H9 (cell line): ENCODE measurements around the gene GBA2. TPM values are rescaled to one million over a fixed set of nuclear protein-coding genes. Genes with fewer than 3 reads are reported as not detected.

Experiments
- DNase-seq: peaks from one replicate; pipeline ENCODE4 v3.0.0-alpha.2; 2017
- H2AFZ ChIP-seq: one replicate; pipeline ENCODE4 v1.6.1; 2013; ENCODE audit warnings: mild to moderate bottlenecking, low read length, control low read depth, moderate library complexity
- H2AK5ac ChIP-seq: 2 replicates; pipeline ENCODE4 v1.6.1; 2013; ENCODE audit warnings: low read length, control low read depth, mixed read lengths; ENCODE audit not compliant: insufficient read length
- H2BK120ac ChIP-seq: one replicate; pipeline ENCODE4 v1.6.1; 2013; ENCODE audit warnings: low read depth, mild to moderate bottlenecking, low read length, control low read depth, inconsistent platforms; ENCODE audit not compliant: poor library complexity, severe bottlenecking
- H2BK12ac ChIP-seq: 2 replicates; pipeline ENCODE4 v1.6.1; 2013; ENCODE audit warnings: low read length, control low read depth, mixed read lengths, low read depth; ENCODE audit not compliant: insufficient read length
- H2BK15ac ChIP-seq: 2 replicates; pipeline ENCODE4 v1.6.1; 2013; ENCODE audit warnings: low read depth, low read length, control low read depth
- H2BK20ac ChIP-seq: one replicate; pipeline ENCODE4 v1.6.1; 2013; ENCODE audit warnings: low read depth, mild to moderate bottlenecking, low read length, control low read depth, inconsistent platforms; ENCODE audit not compliant: poor library complexity, severe bottlenecking
- H2BK5ac ChIP-seq: 2 replicates; pipeline ENCODE4 v1.6.1; 2013; ENCODE audit warnings: low read length, control low read depth, mixed read lengths; ENCODE audit not compliant: insufficient read length
- H3K14ac ChIP-seq: 2 replicates; pipeline ENCODE4 v1.6.1; 2013; ENCODE audit warnings: low read length, control low read depth; ENCODE audit not compliant: insufficient read depth
- H3K18ac ChIP-seq: 2 replicates; pipeline ENCODE4 v1.6.1; 2013; ENCODE audit warnings: low read depth, mild to moderate bottlenecking, mixed read lengths, low read length, control low read depth; ENCODE audit not compliant: insufficient read length
- H3K23ac ChIP-seq: 2 replicates; pipeline ENCODE4 v1.6.1; 2013; ENCODE audit warnings: low read length, control low read depth, mixed read lengths, low read depth; ENCODE audit not compliant: insufficient read length
- H3K23me2 ChIP-seq: 2 replicates; pipeline ENCODE4 v1.6.1; 2013; ENCODE audit warnings: low read depth, mild to moderate bottlenecking, mixed read lengths, low read length, control low read depth; ENCODE audit not compliant: insufficient read length, poor library complexity, severe bottlenecking
- H3K27ac ChIP-seq: 2 replicates; pipeline ENCODE4 v1.5.1; 2013; ENCODE audit warnings: low read length, control low read depth, mixed read lengths, low read depth; ENCODE audit not compliant: insufficient read length
- H3K27me3 ChIP-seq: 2 replicates; pipeline ENCODE4 v1.6.1; 2013; ENCODE audit warnings: low read length, control low read depth, inconsistent platforms; ENCODE audit not compliant: insufficient read depth
- H3K4ac ChIP-seq: 2 replicates; pipeline ENCODE4 v1.6.1; 2013; ENCODE audit warnings: low read depth, mild to moderate bottlenecking, control low read depth, inconsistent platforms, low read length, moderate library complexity
- H3K4me1 ChIP-seq: 2 replicates; pipeline ENCODE4 v1.6.1; 2013; ENCODE audit warnings: low read length, control low read depth, inconsistent platforms; ENCODE audit not compliant: insufficient read depth
- H3K4me2 ChIP-seq: 2 replicates; pipeline ENCODE4 v1.6.1; 2013; ENCODE audit warnings: low read length, control low read depth, mixed read lengths; ENCODE audit not compliant: insufficient read length, insufficient read depth
- H3K56ac ChIP-seq: 2 replicates; pipeline ENCODE4 v1.6.1; 2013; ENCODE audit warnings: low read depth, mild to moderate bottlenecking, mixed read lengths, low read length, control low read depth; ENCODE audit not compliant: insufficient read length
- H3K79me1 ChIP-seq: 2 replicates; pipeline ENCODE4 v1.6.1; 2013; ENCODE audit warnings: low read depth, mild to moderate bottlenecking, moderate library complexity, low read length, control low read depth, inconsistent platforms; ENCODE audit not compliant: insufficient read depth, poor library complexity, severe bottlenecking
- H3K79me2 ChIP-seq: 2 replicates; pipeline ENCODE4 v1.6.1; 2013; ENCODE audit warnings: low read length, control low read depth, inconsistent platforms; ENCODE audit not compliant: insufficient read depth
- H3K9ac ChIP-seq: 2 replicates; pipeline ENCODE4 v1.6.1; 2013; ENCODE audit warnings: low read length, control low read depth, mixed read lengths; ENCODE audit not compliant: insufficient read length; ENCODE audit errors: extremely low read depth
- H3K9me3 ChIP-seq: one replicate; pipeline ENCODE4 v1.6.1; 2013; ENCODE audit warnings: low read depth, low read length, inconsistent platforms; ENCODE audit not compliant: control insufficient read depth
- H3T11ph ChIP-seq: one replicate; pipeline ENCODE4 v1.6.1; 2013; ENCODE audit warnings: mild to moderate bottlenecking, low read length, control low read depth, inconsistent platforms
- H4K20me1 ChIP-seq: one replicate; pipeline ENCODE4 v1.6.1; 2013; ENCODE audit not compliant: control insufficient read depth, insufficient read length, insufficient read depth
- H4K5ac ChIP-seq: 2 replicates; pipeline ENCODE4 v1.6.1; 2013; ENCODE audit warnings: low read depth, mild to moderate bottlenecking, mixed read lengths, low read length, control low read depth; ENCODE audit not compliant: insufficient read length
- H4K8ac ChIP-seq: replicated peaks from 2 replicates; pipeline ENCODE4 v1.6.1; 2013; ENCODE audit warnings: low read length, control low read depth, mixed read lengths, low read depth; ENCODE audit not compliant: insufficient read length
- H4K91ac ChIP-seq: 2 replicates; pipeline ENCODE4 v1.6.1; 2013; ENCODE audit warnings: low read depth, mild to moderate bottlenecking, moderate library complexity, mixed read lengths, low read length, control low read depth; ENCODE audit not compliant: insufficient read length
- H3K27ac Mint-ChIP-seq, 3 experiments: 2 replicates in 2 of 3; 3 replicates in 1 of 3; pipeline ENCODE4 v1.8.0; 2020 to 2021; ENCODE audit warnings: mixed read lengths in 3 of 3, mild to moderate bottlenecking in 1 of 3, moderate library complexity in 1 of 3
- H3K27me3 Mint-ChIP-seq: 2 replicates; pipeline ENCODE4 v1.8.0; 2021; ENCODE audit warnings: low read depth, mild to moderate bottlenecking, moderate library complexity, mixed read lengths
- H3K36me3 Mint-ChIP-seq, 3 experiments: 2 replicates in 2 of 3; 3 replicates in 1 of 3; pipeline ENCODE4 v1.8.0; 2020 to 2021; ENCODE audit warnings: low read depth in 3 of 3, mixed read lengths in 3 of 3; ENCODE audit not compliant: insufficient read depth in 1 of 3
- H3K4me1 Mint-ChIP-seq, 2 experiments: 2 replicates each; pipeline ENCODE4 v1.8.0; 2020; ENCODE audit warnings: mixed read lengths in 2 of 2
- H3K4me3 Mint-ChIP-seq, 2 experiments: 2 replicates in 1 of 2; 3 replicates in 1 of 2; pipeline ENCODE4 v1.8.0; 2020 to 2021; ENCODE audit warnings: mild to moderate bottlenecking in 2 of 2, mixed read lengths in 2 of 2, moderate library complexity in 1 of 2
- H3K9me3 Mint-ChIP-seq, 2 experiments: 2 replicates in 1 of 2; 3 replicates in 1 of 2; pipeline ENCODE4 v1.8.0; 2020; ENCODE audit warnings: mild to moderate bottlenecking in 2 of 2, mixed read lengths in 2 of 2, moderate library complexity in 1 of 2
- WGBS: extraction: QIAGEN DNeasy Blood & Tissue Kit; methylation state at CpG from one replicate; pipeline ENCODE4 v1.1.7; 2013; ENCODE audit warnings: missing lambda C conversion rate, low lambda C conversion rate, mixed read lengths; ENCODE audit not compliant: insufficient read length; ENCODE audit errors: extremely low coverage; 5-methylcytosine and 5-hydroxymethylcytosine counted together
- total RNA-seq: library from RNA; stranded (reverse); gene quantifications from 2 replicates; pipeline ENCODE4 v1.2.1, GENCODE V29; 2021
- TF ChIP-seq, protein P1 (sequence below): fragments of 200-600 bp; sonication (generic); conservative IDR thresholded peaks from 3 replicates; pipeline ENCODE4 v1.8.0; 2021; ENCODE audit warnings: antibody characterized with exemption, mild to moderate bottlenecking

Gene GBA2
- total RNA-seq, 1 experiment from 2014 or later = 103 TPM

DNA sequence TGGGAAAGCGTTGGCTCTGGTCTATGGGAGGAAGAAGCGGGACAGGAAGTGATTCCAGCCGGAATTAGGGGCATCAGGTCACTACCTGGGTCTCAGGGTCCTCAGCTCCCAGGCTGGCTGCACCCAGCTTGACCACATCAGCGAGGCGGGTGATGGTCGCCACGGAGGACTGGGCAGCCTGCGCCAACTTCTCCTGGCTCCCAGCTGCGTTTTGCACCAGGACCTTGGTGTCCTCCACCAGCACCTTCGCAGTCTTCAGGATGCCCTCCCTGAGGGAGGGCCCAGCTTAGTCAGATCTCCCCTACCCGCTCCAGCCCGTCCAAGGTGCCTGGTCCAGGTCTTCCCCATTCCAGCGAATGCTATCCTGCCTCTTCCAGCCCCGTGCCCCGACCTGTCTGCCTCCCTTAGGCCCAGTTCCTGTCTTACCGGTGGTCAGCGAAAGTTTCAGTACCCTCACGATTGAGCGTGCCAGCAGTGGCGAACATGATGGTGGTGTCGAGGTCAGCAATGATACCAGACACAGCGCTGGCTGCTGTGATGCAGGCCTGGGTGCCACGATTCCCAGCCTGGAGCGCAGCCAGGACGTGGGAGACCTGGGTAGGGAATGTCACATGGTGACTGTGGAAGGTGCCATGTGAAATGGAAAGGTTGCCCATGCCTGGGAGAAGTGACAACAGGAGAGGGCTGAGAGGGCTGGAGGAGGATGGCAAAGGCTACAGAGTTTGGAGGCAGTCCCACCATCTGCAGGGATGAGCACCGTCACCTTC, 44.9 kb downstream of the GBA2 start:
- Histone ChIP-seq H2AK5ac (no peak overlapping the region), H4K8ac (no peak overlapping the region), H2BK20ac (no peak overlapping the region), H2BK120ac (no peak overlapping the region), H4K91ac (no peak overlapping the region), H3K4me2 (no peak overlapping the region), H4K5ac (no peak overlapping the region), H2BK5ac (no peak overlapping the region), H3K4me1 (no peaks in the 10 kb centered on the region), H2BK15ac (no peak overlapping the region), H3K23me2 (no peaks in the 10 kb centered on the region), H2AFZ (no peak overlapping the region), H3K79me1 (no peaks in the 10 kb centered on the region), H3K9ac (no peak overlapping the region), H3K27ac (no peak overlapping the region), H3K79me2 (no peaks in the 10 kb centered on the region), H3K18ac (no peak overlapping the region), H3K56ac (no peak overlapping the region), H2BK12ac (no peak overlapping the region), H3K9me3 (no peaks in the 10 kb centered on the region), H3K14ac (no peak overlapping the region), H3K4ac (no peak overlapping the region), H3T11ph (no peak overlapping the region), H3K23ac (no peak overlapping the region), H3K27me3 (no peaks in the 10 kb centered on the region), H4K20me1 (no peaks in the 10 kb centered on the region)
- H3K4me1 Mint-ChIP-seq = no peaks in the 10 kb centered on the region
- WGBS = no CpG with 5 or more reads among the region's 26 CpGs
- no peak overlapping the region for H3K4me3 Mint-ChIP-seq
- H3K27ac Mint-ChIP-seq = no peak overlapping the region
- H3K27me3 Mint-ChIP-seq = no peaks in the 10 kb centered on the region
- TF ChIP-seq, protein P1, sequence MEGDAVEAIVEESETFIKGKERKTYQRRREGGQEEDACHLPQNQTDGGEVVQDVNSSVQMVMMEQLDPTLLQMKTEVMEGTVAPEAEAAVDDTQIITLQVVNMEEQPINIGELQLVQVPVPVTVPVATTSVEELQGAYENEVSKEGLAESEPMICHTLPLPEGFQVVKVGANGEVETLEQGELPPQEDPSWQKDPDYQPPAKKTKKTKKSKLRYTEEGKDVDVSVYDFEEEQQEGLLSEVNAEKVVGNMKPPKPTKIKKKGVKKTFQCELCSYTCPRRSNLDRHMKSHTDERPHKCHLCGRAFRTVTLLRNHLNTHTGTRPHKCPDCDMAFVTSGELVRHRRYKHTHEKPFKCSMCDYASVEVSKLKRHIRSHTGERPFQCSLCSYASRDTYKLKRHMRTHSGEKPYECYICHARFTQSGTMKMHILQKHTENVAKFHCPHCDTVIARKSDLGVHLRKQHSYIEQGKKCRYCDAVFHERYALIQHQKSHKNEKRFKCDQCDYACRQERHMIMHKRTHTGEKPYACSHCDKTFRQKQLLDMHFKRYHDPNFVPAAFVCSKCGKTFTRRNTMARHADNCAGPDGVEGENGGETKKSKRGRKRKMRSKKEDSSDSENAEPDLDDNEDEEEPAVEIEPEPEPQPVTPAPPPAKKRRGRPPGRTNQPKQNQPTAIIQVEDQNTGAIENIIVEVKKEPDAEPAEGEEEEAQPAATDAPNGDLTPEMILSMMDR = no peak
- no peaks in the 10 kb centered on the region for H3K9me3 Mint-ChIP-seq
- no peak for DNase-seq
- H3K36me3 Mint-ChIP-seq = peaks cover 0 to 49% (median 40%) of the 10 kb centered on the region in 3 experiments
